RPMI7951 (cell line): ENCODE measurements around the gene SUSD1. TPM values are rescaled to one million over a fixed set of nuclear protein-coding genes. Genes with fewer than 3 reads are reported as not detected.

Source experiments
- DNase-seq: peaks from one replicate; pipeline ENCODE4 v3.0.0-alpha.2; 2012; ENCODE audit warnings: low read depth
- total RNA-seq: library from RNA; depleted of rRNA; stranded (reverse); fragments of >200 nt; shearing (Covaris generic); gene quantifications from 2 replicates; pipeline ENCODE4 v1.2.3, GENCODE V29; 2014

SUSD1 gene
- total RNA-seq, 1 experiment from 2014 or later, result 3.4 TPM

DNA sequence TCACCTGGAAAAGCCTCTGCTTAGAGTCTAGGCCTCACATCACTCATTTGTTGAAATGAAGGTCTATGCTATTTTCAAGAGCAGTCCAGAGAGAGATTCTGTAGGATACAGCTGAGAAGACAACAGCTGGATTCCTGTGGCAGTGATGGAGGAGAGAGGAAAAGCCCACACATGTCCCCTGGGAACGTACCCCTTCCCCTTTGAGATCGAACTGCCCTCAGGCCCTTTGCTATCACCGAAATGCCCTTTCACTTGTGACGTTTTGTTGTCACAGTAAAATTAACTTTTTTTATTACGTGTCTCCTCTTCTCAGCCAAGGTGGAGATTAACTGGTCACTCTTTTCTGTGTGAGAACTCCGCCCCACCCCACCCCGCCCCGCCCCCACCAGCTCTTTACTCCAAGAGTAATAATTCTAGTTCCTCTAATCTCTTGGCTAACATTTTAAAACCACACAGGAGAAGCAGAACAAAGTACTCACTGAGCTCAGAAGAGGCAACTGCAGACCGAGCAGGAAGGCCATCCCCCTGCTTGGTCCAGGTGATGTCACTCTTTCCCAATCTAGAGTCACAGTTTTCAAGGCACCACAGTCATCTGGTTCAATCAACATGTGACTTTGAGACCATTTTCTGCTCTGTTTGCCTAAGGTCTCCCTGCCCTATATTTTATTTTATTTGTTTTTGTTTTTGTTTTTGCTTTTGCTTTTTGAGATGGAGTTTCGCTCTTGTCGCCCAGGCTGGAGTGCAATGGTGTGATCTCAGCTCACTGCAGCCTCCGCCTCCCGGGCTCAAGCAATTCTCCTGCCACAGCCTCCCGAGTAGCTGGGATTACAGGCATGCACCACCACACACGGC is 105.6 kb downstream of the SUSD1 start:
- no peak for DNase-seq

DNA sequence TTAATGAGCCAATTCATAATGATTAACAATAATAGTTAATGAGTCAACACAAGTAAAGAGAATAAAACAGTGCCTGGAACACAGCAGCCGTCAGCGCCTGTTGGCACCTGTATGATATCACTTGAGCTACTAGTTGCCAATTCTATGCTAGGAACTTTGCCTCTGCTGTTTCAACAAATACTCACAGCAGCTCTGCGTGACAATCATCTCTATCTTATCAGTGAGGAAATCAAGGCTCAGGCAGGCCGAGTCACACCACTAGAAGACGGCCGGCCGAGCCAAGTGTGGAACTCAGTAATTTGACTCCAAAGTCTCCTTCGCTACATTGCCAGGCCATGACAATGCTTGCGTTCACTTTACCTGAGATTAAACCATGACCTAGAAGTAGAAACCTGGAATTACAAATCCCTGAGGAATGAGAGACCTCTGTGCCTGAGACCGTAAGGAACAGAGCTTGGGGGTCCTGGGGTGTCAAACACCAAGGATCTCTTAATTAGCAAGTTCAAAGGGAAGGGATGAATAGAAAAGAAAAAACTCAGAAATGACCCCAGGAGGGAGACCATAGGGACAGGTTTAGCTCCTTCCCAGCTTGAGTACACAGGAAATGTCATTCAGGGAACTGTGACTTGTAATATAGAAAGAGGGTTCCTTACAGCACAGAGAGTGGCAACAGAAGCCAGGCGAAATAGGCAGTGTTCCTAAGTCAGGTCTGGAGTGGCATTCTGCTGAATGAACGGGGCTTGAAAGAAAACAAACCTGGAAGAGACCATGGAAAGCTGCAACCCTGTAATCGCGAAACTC is 109.1 kb downstream of the SUSD1 start:
- DNase-seq, result peak; percentile 15

DNA sequence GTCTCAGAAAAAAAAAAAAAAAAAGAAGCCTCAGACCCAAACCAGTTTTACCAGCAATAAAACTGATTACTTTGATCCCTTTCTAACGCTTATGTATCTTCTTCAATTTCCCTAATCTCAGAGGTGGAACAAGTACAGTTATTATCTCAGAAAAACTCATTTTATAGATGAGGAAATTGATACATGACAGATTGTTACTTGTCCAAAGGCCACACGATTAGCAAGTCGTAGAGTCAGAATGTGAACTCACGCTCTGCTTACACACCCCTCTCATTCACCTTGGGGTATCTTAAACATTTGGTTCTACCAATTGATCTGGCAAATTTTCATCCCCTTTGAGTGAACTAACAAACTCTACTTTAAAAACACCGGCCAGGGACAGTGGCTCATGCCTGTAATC is 110.2 kb downstream of the SUSD1 start:
- DNase-seq, result no peak

DNA sequence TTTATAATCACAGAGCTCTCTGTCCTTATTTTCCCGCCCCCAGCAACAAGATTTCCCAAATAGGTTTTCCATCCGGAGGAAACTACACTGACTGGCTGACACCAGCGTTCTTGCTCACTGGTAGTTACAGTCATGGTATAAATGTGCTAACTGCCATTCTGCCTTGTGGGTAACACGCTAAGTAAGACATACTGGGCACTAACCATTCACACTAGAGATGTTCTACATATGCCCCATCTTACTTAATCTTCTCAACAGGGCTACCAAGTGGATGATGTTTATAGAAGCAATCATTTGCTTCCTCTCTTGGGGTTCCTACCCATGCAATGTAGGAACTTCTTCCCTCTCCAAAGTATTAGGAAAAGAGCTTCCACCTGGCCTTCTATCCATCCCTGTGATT is 111.5 kb downstream of the SUSD1 start:
- DNase-seq, result no peak

DNA sequence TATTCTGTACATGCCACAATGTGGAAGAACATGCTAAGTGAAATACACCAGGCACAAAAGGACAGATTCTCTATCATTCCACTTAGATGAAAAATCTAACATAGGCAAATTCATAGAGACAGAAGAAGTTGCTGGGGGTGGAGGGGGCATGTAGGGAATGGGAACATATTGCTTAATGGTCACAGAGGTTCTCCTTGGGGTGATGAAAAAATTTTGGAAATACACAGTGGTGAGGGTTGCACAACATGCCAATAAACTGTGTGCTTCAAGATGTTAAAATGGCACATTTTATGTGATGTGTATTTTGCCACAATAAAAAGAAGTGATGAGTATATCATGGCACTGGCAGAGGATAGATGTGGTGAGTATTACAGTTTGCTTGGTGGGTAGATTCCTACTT is 111.9 kb downstream of the SUSD1 start:
- no peak for DNase-seq

DNA sequence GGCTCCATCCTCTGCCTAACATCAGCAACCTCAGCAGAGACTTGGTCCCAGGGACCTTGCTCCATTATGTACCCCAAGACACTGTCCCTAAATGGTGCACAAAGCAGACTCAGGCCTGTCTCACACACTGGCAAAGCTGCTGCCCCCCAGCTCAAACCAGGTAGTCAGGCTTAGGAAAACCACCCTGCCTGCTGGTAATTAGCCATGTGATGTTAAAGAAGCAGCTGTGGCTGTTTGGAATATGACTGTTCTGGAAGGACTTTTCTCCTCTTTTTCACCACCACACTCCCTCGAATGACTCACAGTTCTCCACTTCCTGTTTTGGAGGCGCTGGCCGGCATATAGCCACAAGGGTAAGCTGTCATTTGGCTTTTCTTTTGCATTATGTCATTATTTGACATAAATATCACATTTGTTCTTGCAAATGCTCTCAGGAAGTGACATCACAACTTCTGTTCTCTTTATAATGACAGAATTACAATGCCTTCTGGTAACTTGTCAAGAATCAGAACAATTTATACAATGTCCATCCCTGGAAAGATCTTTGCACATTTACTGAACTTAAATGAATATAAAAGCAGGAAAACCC is 113.9 kb downstream of the SUSD1 start:
- peak; percentile 95 for DNase-seq

DNA sequence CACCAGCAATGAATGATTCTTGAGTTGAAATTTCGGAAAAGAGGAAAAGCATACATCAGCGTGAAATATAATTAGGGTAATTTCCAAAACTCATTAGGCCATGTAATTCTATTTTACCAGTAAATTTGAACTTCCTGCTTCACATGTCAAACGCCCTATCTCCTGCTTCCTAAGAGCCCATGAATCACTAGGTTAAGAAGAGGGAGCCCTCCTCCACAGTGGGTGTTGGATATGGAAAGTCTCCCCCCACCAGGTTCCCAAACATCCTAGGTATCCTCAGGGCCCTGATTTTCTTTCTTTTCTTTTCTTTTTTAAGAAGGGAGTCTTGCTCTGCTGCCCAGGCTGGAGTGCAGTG is 115.2 kb downstream of the SUSD1 start:
- no peak for DNase-seq

DNA sequence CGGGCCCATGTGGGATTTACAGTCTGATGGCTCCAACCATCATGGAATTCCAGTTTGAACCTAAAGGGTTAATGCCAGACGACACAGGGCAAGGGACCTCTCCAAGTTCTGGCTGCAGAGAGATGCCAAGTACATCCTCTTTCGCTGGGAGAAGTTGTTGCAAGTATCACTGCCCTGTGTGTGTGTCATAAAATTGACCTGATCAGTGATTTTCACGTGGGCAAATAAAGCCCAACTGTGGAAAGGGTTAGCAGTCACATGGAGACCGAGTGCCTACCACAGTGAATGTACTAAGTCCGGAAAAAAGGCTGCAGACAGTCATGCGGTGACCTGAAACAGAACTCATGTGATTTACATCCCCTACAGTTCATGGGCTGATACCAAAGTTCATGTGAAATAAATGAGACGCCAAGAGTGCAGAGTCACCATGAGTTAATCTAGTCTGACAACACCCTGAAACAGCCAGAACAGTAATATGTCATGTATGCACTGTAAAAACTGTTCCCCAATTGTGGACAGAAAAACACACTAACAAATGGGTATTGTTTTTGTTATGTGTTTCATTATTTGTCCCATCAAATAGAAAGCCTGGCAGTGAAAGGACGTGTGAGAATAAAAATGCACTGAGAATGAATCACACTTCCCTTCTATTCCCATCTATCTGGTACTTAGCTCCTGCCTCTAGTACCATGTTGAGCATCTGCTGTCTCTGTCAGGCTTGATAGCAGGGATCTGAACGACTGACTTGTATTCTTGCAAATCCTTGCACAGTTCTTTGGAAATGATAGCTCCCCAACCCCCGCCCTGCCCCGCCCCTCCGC is 115.7 kb downstream of the SUSD1 start:
- DNase-seq, result peak; percentile 72

DNA sequence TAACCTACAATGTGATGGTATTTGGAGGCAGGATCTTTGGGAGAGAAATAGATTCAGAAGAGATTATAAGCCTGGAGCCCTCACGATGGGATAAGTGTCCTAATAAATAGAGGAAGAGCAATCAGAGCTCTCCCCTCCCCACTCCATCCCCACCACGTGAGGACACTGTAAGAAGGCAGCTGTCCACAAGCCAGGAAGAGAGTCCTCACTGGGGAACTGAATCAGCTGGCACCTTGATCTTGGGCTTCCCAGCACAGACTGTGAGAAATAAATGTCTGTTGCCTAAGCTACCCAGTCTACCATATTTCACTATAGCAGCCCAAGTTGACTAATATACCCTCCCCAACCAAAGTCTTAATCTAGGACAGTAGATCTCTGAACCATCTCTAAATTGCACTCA is 118.1 kb downstream of the SUSD1 start:
- no peak for DNase-seq

DNA sequence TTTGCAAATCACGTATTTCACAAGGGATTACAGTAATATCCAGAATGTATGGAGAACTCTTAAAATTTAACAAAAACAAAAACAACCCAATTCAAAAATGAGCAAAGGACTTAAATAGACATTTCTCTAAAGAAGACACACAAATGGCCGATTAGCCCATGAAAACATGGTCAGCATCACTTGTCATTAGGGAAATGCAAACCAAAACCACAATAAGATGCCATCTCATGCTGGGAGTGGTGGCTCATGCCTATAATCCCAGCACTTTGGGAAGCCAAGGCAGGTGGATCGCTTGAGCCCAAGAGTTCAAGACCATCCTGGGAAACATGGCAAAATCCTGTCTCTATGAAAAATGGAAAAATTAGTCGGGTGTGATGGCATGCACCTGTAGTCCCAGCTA is 120.2 kb downstream of the SUSD1 start:
- DNase-seq, result no peak

DNA sequence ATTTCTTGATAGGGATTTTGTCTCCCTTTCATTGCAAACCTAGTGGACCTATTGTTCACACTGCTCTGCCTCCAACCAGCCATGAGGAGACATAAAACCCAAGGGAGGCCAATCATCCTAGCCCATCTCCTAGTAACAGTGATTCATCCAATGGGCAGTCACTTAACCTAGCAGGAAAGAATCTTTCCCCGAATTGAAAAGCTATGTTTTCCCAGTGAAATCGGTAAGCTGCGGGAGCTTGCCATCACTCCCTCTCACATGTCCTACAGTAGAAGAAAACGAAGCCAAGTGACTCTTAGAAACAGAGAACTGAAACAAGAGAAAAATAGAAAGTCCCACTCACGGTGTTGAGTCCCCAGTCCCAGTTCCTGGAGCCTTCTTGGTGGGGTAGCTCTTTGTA is 123.3 kb downstream of the SUSD1 start:
- peak; percentile 50 for DNase-seq

DNA sequence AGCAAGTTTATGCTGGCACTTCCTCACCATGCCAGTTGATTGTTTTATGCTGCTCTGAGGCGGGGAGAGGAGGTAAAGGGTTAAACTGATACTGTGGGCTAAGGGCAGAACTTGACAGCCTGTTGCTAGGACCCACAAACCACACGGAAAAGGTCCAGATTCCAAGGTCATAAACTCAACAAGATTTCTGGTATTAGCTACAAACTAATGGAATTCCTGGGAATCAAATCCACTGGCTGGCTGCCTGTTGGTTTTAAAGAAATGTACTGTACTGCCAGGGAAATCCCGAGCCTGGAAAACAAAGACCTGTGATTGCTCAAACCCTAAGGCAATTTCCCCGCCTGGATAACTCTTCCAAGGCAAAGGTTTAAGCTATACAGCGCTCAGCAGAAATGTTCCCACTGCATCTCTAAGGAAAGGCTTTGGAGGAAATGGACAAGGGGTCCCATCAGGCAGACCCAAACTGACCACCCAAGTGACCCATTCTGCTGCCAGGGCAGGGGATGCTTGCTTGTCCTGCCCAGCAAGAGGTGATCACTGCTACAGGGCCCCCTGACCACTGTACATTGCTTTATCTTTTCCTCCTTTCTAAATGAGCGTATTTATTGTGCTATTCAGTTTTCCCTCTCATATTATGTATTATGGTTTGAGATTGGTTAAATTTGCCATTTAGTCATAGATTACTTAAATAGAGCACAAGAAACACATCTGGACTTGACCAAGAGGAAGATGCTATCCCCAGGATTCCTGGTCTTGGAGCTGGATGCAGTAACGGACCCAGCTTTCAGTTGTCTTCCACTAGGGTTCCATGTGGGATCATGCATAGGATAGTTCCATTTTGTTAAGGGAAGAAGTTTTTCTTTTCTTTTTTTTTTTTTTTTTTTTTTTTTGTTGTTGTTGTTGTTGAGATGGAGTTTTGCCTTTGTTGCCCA is 124.3 kb downstream of the SUSD1 start:
- DNase-seq, result peak; percentile 97

DNA sequence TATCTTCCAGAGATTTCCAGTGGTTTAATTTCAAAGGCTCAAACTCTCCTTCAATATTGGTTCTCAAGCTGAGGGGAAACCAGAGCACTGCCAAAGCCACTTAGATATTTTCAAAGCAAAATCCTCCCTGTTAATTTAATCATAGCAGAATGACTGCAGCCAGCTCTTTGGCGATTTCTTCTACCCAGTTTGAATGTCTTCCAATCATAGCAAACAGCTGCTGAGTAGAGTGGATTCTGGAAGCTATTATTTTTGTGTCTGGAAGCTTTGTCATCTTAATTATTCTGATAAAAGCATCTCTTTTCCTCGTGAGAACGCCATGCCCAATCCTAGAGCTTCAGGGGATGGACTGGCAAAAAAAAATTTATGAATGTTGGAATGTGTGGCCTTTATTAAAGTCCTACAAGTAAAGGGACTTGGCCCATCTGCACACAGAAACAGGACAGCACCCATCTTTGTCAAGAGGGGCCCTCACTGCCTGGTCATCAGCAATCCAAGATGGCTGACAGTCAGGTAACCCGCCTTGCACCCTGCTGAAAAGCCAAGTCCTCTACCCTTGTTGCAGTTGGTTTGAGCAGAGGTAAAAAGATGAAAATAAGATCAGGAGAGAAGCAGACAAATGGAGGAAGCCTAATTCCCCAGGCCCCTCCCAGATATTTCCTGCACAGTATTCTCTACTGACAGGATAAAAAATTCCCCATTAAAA is 125.1 kb downstream of the SUSD1 start:
- DNase-seq, result peak; percentile 45

DNA sequence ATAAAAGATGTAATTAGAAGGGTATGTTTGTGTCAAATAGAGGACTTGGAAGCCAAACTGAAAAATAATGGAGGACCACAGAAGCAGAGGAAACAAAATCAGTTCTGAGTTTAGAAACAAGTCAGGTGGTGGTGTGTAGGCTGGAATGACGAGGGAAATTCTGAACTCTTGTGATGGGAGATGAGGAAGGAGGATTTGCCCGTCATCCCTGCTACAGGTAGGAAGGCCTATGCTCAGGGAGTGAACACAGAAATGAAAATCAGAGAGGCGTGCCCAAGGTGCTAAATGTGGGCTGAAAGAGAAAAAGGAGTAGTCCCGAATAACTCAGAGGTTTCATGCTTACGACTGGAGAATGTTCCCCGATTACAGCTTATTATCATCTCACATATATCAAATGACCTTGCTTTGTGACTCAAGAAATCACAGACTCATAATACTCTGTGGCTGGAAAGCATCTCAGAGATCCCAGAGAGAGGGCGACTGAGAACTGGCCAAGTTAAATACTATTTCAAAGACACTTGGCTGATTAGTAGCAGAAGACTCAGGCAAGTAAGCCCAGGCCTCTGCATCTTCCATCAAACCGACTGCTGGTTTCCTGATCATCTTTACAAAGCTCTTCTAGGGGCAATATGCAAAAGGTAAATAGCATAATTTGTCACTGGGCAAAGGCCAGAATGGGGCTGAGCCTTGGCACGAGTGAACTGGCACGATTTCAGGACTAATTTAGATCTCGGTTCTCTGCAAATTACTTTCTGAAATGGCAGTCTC is 126.0 kb downstream of the SUSD1 start:
- peak; percentile 51 for DNase-seq

DNA sequence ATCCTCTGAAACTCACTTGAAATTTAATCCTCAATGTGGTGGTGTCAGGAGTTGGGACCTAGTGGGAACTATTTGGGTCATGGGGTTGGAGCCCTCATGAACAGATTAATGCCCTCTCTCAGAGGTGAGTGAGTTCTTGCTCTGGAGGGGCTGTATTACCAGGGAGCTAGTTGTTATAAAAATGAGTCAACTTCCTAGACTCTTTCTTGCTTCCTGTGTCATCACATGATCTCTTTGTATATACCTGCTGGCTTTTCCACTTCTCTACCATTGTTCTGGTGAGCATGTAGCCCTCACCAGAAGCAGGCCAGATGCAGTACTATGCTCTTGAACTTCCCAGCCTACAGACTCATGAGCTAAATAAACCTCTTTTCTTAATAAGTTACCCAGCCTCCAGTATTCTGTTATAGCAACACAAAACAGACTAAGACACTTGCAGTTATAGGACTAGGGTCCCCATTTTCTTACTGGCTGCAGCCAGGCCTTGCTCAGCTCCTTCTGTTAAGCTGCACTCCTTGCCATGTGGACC is 127.5 kb downstream of the SUSD1 start:
- peak; percentile 11 for DNase-seq

DNA sequence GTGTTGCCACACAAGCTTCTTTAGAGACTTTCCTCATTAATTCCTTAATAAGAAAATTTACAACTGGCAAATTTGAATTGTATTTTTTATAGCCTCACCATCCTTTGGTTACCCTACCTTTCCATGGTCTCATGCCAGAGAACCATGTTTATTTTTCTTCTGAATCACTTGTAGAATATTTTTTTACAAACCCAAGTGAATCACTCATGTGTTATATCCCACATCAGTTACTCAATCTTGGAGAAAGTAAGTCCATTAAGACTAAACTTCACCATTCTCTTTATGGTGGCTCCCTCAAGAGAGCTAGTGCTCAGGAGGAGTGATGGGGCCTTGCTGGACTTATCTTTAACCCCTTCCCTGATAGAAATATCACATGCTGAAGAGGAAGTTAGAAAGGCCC is 128.9 kb downstream of the SUSD1 start:
- DNase-seq, result peak; percentile 72

DNA sequence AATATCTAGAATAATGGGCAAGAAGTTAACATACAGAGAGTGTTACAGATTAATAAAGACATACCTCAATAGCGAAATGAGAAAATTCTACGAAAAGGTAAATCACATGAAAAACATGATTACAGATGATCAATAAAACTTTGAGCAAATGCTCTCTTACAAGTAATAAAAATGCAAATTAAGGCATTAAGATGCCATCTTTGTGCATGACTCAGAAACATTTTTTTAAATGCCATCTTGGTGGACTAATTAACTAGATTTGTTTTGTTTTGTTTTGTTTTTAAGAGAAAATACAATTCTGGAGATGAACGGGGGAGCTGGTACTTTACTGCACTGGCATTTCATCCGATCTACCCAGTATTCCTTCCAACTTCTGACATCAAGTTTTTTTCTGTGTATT is 130.2 kb downstream of the SUSD1 start:
- DNase-seq, result no peak

DNA sequence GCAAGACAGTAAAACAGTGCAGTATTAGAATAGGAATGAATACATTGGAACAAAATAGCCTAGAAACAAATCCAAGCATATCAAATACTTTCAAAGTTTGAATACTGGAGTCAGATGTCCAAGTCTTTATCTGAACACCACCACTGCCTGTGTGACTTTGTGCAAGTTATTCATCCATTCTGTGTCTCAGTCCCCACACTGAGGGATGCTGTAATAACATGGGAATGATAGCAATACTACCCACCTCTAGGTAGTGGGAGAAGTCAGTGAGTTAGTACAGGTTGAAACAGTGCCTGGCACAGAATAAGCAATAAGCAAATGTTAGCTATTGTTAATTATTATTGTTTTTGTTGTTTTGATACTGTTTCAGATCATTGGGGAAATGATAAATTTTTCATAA is 130.9 kb downstream of the SUSD1 start:
- no peak for DNase-seq

DNA sequence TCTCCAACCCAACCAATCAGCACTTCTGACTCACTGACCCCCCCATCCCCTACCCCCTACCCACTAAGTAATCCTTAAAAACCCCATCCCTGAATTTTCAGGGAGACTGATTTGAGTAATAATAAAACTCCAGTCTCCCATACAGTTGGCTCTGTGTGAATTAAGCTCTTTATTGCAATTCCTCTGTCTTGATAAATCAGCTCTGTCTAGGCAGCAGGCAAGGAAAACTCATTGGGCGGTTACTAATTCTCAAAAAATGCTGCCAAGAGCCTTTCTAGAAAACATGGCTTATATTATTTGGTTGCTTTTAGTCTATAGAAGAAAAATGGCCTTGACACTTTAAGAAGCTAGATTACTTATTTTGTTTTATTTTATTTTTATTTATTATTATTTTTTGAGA is 131.7 kb downstream of the SUSD1 start:
- DNase-seq, result peak; percentile 21
